MM.1S (cell line): ENCODE measurements around the gene GABBR1.

ENCODE experiments used
- DNase-seq: peaks from one replicate; pipeline ENCODE4 v3.0.0-alpha.2; 2015
- H2AFZ ChIP-seq: fragments of 300-600 bp; sonication (generic); 2 replicates; pipeline ENCODE4 v1.6.0; 2016; ENCODE audit warnings: antibody characterized with exemption, low read length
- H3F3A ChIP-seq: fragments of 300-600 bp; sonication (generic); 2 replicates; pipeline ENCODE4 v1.6.1; 2016; ENCODE audit warnings: mild to moderate bottlenecking, antibody characterized with exemption, low read length, moderate library complexity, mixed read lengths; ENCODE audit not compliant: insufficient read depth
- H3K27ac ChIP-seq: fragments of 300-600 bp; sonication (generic); 2 replicates; pipeline ENCODE4 v1.5.1; 2016; ENCODE audit warnings: mild to moderate bottlenecking, low read length
- H3K27me3 ChIP-seq: fragments of 300-600 bp; sonication (generic); replicated peaks from 2 replicates; pipeline ENCODE4 v1.6.0; 2016; ENCODE audit warnings: low read length; ENCODE audit not compliant: insufficient read depth
- H3K36me3 ChIP-seq: fragments of 300-600 bp; sonication (generic); replicated peaks from 2 replicates; pipeline ENCODE4 v1.6.1; 2016; ENCODE audit warnings: mild to moderate bottlenecking, low read length, mixed read lengths; ENCODE audit not compliant: insufficient read depth
- H3K4me1 ChIP-seq: fragments of 300-600 bp; sonication (generic); 2 replicates; pipeline ENCODE4 v1.6.1; 2016; ENCODE audit warnings: low read length, mixed read lengths
- H3K4me2 ChIP-seq: fragments of 300-600 bp; sonication (generic); 2 replicates; pipeline ENCODE4 v1.6.0; 2016; ENCODE audit warnings: low read depth, low read length
- H3K4me3 ChIP-seq: fragments of 300-600 bp; sonication (generic); 2 replicates; pipeline ENCODE4 v1.5.1; 2016; ENCODE audit warnings: low read length, mixed read lengths
- H3K79me2 ChIP-seq: fragments of 300-600 bp; sonication (generic); 2 replicates; pipeline ENCODE4 v1.6.1; 2016; ENCODE audit warnings: mixed run types, low read length, mixed read lengths
- H3K9ac ChIP-seq: fragments of 300-600 bp; sonication (generic); 2 replicates; pipeline ENCODE4 v1.6.1; 2016; ENCODE audit warnings: low read length, mixed read lengths
- H3K9me2 ChIP-seq: fragments of 300-600 bp; sonication (generic); replicated peaks from 2 replicates; pipeline ENCODE4 v1.6.1; 2016; ENCODE audit warnings: mild to moderate bottlenecking, low read length, mixed read lengths; ENCODE audit not compliant: insufficient read depth
- H3K9me3 ChIP-seq: fragments of 300-600 bp; sonication (generic); replicated peaks from 2 replicates; pipeline ENCODE4 v1.6.1; 2016; ENCODE audit warnings: mild to moderate bottlenecking, low read length, mixed read lengths; ENCODE audit not compliant: insufficient read depth
- H4K20me1 ChIP-seq: fragments of 300-600 bp; sonication (generic); 2 replicates; pipeline ENCODE4 v1.6.1; 2016; ENCODE audit warnings: mild to moderate bottlenecking, low read length, moderate library complexity, mixed read lengths; ENCODE audit not compliant: insufficient read depth
- EZH2 ChIP-seq: fragments of 300-600 bp; sonication (generic); optimal IDR thresholded peaks from 2 replicates; pipeline ENCODE3; 2017; ENCODE audit warnings: low read depth, mild to moderate bottlenecking, antibody characterized with exemption, low read length, mixed read lengths
- EZH2phosphoT487 ChIP-seq: fragments of 300-600 bp; sonication (generic); IDR thresholded peaks from 2 replicates; pipeline ENCODE4 v1.6.1; 2018; ENCODE audit warnings: antibody characterized with exemption, low read length
- TF ChIP-seq, protein P1 (sequence below): fragments of 300-600 bp; sonication (generic); IDR thresholded peaks from 2 replicates; pipeline ENCODE4 v1.5.1; 2016; ENCODE audit warnings: antibody characterized with exemption, low read length, mixed read lengths

GABBR1 gene

DNA sequence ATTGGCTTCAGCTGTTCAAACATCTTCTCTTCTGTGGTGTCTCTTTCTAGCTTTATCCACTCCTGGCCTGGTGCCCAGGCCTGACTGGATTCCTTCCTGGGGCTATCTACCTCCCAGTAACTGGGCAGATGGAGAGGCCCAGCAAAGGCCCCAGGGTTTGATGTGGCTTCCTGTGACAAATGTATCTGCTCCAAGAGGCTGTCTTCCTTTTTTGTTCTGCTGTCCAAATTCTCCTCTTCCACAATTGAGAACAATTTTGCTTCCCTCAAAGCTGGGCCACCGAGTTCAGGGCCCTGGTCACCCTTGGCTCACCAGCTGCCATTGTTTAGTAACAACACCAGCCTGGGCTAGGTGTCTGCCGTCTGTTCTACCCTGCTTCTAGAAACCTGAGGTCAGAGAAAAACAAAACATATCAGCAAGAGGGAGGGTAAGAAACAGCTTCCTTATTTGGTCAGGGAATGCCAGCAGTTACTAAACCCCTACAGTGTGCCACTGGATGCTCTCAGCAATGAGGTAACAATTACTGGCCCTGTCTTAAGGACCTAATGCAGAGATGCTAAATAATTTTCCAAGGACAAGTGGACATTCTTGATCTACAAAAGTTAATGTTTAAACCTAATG is 44.1 kb upstream of the GABBR1 start:
- Histone ChIP-seq H3K9me3 (no peaks in the 10 kb centered on the region), H3K9ac (no peak overlapping the region), H3K27ac (no peak overlapping the region), H3K36me3 (no peaks in the 10 kb centered on the region), H3K4me1 (peaks cover 10% of the 10 kb centered on the region), H3F3A (no peaks in the 10 kb centered on the region), H3K79me2 (no peaks in the 10 kb centered on the region), H2AFZ (peak overlapping the region; percentile 1; the same call in 1 of the 2 replicates), H3K9me2 (no peaks in the 10 kb centered on the region), H3K27me3 (no peaks in the 10 kb centered on the region), H3K4me3 (no peak overlapping the region), H3K4me2 (no peak overlapping the region), H4K20me1 (no peaks in the 10 kb centered on the region)
- no peak for DNase-seq
- TF ChIP-seq, protein P1, sequence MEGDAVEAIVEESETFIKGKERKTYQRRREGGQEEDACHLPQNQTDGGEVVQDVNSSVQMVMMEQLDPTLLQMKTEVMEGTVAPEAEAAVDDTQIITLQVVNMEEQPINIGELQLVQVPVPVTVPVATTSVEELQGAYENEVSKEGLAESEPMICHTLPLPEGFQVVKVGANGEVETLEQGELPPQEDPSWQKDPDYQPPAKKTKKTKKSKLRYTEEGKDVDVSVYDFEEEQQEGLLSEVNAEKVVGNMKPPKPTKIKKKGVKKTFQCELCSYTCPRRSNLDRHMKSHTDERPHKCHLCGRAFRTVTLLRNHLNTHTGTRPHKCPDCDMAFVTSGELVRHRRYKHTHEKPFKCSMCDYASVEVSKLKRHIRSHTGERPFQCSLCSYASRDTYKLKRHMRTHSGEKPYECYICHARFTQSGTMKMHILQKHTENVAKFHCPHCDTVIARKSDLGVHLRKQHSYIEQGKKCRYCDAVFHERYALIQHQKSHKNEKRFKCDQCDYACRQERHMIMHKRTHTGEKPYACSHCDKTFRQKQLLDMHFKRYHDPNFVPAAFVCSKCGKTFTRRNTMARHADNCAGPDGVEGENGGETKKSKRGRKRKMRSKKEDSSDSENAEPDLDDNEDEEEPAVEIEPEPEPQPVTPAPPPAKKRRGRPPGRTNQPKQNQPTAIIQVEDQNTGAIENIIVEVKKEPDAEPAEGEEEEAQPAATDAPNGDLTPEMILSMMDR = no peak
- TF ChIP-seq EZH2phosphoT487 = no peak
- TF ChIP-seq EZH2 = no peak

DNA sequence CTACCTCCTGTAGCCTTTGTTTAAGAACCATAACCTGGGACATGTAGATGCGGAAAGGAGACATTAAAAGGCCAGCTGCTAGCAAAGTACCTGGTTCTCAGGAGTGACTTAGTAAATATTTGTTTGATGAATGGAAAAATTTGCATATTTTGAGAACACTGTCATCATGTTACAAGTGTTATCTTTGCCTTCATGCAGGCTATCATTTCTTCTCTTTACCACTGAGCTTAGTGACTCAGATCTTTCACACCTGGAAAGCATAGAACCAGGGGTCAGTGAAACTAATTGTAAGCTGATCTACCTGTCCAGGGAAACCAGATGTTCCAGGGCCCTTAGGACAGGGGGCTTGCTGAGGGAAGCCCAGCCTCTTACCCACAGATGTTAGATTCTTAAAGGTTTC is 42.6 kb upstream of the GABBR1 start:
- H3K79me2 ChIP-seq = no peaks in the 10 kb centered on the region
- H3K9me2 ChIP-seq = no peaks in the 10 kb centered on the region
- no peak overlapping the region for H3K27ac ChIP-seq
- no peak overlapping the region for H3K4me3 ChIP-seq
- H3K4me1 ChIP-seq = peaks cover 10% of the 10 kb centered on the region
- H3K4me2 ChIP-seq = no peak overlapping the region
- TF ChIP-seq, protein P1 = no peak
- TF ChIP-seq EZH2phosphoT487 (no peak), EZH2 (no peak)
- no peaks in the 10 kb centered on the region for H3K9me3 ChIP-seq
- no peaks in the 10 kb centered on the region for H3K27me3 ChIP-seq
- no peak for DNase-seq
- H3K9ac ChIP-seq = no peak overlapping the region
- no peaks in the 10 kb centered on the region for H3F3A ChIP-seq
- no peaks in the 10 kb centered on the region for H3K36me3 ChIP-seq
- no peaks in the 10 kb centered on the region for H4K20me1 ChIP-seq
- H2AFZ ChIP-seq = no peak overlapping the region

DNA sequence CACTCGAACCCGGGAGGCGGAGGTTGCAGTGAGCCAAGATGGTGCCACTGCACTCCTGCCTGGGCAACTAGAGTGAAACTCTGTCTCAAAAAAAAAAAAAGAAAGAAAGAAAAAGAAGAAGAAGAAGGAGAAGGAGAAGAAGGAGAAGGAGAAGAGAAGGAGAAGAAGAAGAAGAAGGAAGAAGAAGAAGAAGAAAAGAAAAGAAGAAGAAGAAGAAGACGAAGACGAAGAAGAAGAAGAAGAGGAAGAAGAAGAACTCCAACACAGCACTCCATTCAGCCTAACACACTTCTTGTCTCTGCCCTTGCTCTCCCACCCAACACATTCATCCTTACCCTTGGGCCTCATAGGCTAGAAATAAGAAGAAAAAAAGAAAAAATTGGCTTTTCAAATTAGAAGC is 41.0 kb upstream of the GABBR1 start:
- Histone ChIP-seq H3K27me3 (no peaks in the 10 kb centered on the region), H3K9ac (no peak overlapping the region), H4K20me1 (no peaks in the 10 kb centered on the region), H3K4me3 (no peak overlapping the region), H3K9me3 (no peaks in the 10 kb centered on the region), H3F3A (no peaks in the 10 kb centered on the region), H3K4me1 (peaks cover 10% of the 10 kb centered on the region), H3K79me2 (no peaks in the 10 kb centered on the region), H3K27ac (no peak overlapping the region), H2AFZ (no peak overlapping the region), H3K4me2 (no peak overlapping the region), H3K9me2 (no peaks in the 10 kb centered on the region), H3K36me3 (no peaks in the 10 kb centered on the region)
- DNase-seq = no peak
- TF ChIP-seq EZH2phosphoT487 (no peak), EZH2 (no peak)
- TF ChIP-seq, protein P1 = no peak
